Neuron (in vitro differentiated cells): Measurements from ENCODE around the gene HEPN1.

Experiments
- H2AFZ ChIP-seq: one replicate; pipeline ENCODE4 v1.6.1; 2013; ENCODE audit warnings: low read depth, mild to moderate bottlenecking, inconsistent platforms, low read length, moderate library complexity
- H3K27me3 ChIP-seq: one replicate; pipeline ENCODE4 v1.6.1; 2013; ENCODE audit warnings: low read length; ENCODE audit not compliant: insufficient read depth
- H3K36me3 ChIP-seq: one replicate; pipeline ENCODE4 v1.6.1; 2013; ENCODE audit warnings: low read length; ENCODE audit not compliant: insufficient read depth
- H3K4me1 ChIP-seq: one replicate; pipeline ENCODE4 v1.6.1; 2013; ENCODE audit warnings: low read length; ENCODE audit not compliant: insufficient read depth
- H3K4me3 ChIP-seq: 2 replicates; pipeline ENCODE4 v1.5.1; 2013; ENCODE audit warnings: mild to moderate bottlenecking, low read length, moderate library complexity
- H3K9me3 ChIP-seq: one replicate; pipeline ENCODE4 v1.6.1; 2013; ENCODE audit warnings: low read length

Gene HEPN1

DNA sequence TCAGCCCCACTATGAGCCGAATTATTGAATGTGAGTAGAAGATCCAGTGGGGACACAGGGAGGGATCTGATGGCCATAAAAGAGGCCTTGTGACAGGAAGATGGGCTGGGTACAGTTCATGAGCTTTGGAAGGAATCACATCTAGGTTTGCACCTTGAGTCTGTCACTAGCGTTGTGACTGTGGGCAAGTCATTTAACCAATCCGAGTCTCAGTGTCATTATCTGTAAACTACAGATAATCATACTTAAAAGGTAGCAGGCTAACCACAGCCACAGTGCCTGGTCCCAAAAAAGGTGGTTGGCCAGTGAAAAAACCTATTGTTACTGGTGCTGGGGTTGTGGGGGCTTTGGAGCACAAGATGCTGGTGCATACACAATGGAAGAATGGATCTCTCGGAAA lies 3.8 kb downstream of the HEPN1 start:
- Histone ChIP-seq H3K36me3 (no peaks in the 10 kb centered on the region), H3K4me1 (no peaks in the 10 kb centered on the region), H2AFZ (no peak overlapping the region), H3K27me3 (peaks cover 32% of the 10 kb centered on the region), H3K4me3 (no peak overlapping the region), H3K9me3 (peaks cover 4% of the 10 kb centered on the region)

DNA sequence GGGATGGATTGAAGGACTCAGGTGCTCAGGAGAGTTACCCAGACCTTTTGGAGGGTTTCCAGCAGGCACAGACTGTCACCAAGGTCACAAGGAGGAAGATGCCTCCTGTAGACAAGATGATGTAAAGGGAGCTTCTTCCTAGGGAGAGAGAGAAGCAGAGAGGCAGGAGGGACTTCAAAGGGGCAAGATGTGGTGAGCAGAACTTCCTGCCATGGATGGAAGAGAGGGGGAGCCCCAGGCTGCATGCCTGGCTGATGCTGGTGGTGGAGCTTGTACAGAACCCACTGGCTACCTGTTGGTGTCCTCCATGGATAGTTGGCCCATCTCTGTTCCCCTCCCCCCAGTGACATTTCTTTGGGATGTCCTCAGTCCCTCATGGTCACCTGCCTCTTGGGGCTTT lies 4.2 kb downstream of the HEPN1 start:
- Histone ChIP-seq H3K4me1 (no peaks in the 10 kb centered on the region), H3K36me3 (no peaks in the 10 kb centered on the region), H3K4me3 (no peak overlapping the region), H2AFZ (no peak overlapping the region), H3K27me3 (peaks cover 31% of the 10 kb centered on the region), H3K9me3 (peaks cover 4% of the 10 kb centered on the region)

DNA sequence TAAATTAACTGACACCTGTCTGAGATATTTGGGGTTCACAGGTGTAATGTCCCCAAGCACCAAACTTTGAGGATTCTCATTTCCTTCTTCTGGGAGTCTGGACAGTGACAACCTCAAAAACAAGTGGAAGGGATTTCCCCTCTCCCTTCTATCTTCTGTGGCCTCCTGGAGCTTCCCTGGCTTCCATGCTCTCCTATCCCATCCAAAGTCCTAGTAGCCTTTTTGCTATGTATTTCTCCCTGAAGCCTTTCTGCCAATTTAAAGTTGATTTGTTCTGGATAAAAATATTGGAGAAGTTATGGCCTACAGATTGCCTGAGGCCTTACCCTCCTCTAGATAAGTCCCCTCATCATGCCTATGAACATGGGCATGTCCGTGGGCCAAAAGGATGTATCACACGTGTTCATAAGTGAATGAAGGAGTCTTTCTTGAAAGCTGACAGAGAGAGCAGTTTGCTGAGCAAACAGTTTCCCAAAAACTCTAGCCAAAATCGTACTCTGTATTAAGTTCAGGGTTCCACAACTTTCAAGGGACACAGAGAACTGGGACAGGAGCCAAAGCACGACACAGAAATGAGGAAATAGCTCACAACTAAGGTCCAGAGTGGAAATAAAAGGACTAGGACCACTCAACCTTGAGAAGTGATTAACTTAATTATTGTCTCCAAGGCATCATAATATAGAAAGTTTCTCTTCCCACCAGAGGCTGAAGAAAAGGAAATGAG lies 10.1 kb downstream of the HEPN1 start:
- H3K36me3 ChIP-seq: no peaks in the 10 kb centered on the region
- no peak overlapping the region for H2AFZ ChIP-seq
- no peaks in the 10 kb centered on the region for H3K9me3 ChIP-seq
- no peaks in the 10 kb centered on the region for H3K4me1 ChIP-seq
- no peak overlapping the region for H3K4me3 ChIP-seq
- H3K27me3 ChIP-seq: peaks cover 9% of the 10 kb centered on the region

DNA sequence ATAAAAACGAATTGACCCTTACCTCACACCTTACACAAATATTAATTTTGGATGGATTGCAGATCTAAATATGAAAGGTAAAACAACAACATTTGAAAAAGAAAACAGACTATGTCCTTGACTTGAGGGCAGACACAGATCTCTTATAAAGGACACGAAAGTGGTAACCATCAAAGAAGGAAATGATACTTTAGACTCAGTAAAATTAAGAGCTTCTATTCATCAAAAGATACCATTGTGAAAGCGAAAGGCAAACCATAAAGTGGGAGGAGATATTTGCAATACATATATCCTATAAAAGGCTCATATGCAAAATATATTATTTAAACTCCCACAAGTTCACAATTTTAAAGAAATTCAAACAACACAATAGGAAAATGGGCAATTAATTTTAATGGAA lies 11.7 kb downstream of the HEPN1 start:
- Histone ChIP-seq H3K4me1 (peaks cover 12% of the 10 kb centered on the region), H3K27me3 (peaks cover 14% of the 10 kb centered on the region), H3K36me3 (no peaks in the 10 kb centered on the region), H3K4me3 (no peak overlapping the region), H3K9me3 (no peaks in the 10 kb centered on the region), H2AFZ (no peak overlapping the region)

DNA sequence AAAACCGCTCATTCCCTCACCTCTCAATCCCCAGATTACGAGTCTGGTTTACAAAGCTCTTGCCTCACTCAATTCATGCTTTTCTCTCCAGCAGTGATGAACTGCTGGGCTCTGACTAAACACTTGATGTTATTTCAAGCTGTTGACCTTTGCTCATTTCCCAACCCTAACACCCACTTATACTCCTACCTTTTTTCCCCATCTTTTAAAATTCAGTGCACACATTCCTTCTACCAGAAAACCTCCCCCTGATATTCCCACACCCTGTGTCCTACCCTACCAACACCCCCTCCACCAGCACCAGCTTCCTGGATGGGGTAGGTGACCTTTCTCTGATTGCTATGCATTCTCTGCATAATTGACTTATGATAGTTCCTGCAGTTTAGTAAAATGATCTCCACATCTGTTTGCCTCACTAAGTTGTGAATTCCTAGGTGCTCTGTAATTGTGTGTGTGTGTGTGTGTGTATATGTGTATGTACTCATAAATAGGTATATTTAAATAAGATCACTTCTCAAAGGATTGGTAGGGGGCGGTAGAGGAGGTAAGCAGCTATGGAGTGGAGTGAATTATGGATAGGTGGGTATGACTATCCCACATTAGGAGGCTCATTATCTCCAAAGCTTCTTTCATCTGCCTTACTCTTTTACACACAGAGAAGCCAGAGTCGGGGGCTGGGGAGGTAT lies 16.0 kb downstream of the HEPN1 start:
- Histone ChIP-seq H3K27me3 (peaks cover 11% of the 10 kb centered on the region), H3K9me3 (no peaks in the 10 kb centered on the region), H3K4me1 (peaks cover 12% of the 10 kb centered on the region), H2AFZ (no peak overlapping the region), H3K4me3 (no peak overlapping the region), H3K36me3 (no peaks in the 10 kb centered on the region)

DNA sequence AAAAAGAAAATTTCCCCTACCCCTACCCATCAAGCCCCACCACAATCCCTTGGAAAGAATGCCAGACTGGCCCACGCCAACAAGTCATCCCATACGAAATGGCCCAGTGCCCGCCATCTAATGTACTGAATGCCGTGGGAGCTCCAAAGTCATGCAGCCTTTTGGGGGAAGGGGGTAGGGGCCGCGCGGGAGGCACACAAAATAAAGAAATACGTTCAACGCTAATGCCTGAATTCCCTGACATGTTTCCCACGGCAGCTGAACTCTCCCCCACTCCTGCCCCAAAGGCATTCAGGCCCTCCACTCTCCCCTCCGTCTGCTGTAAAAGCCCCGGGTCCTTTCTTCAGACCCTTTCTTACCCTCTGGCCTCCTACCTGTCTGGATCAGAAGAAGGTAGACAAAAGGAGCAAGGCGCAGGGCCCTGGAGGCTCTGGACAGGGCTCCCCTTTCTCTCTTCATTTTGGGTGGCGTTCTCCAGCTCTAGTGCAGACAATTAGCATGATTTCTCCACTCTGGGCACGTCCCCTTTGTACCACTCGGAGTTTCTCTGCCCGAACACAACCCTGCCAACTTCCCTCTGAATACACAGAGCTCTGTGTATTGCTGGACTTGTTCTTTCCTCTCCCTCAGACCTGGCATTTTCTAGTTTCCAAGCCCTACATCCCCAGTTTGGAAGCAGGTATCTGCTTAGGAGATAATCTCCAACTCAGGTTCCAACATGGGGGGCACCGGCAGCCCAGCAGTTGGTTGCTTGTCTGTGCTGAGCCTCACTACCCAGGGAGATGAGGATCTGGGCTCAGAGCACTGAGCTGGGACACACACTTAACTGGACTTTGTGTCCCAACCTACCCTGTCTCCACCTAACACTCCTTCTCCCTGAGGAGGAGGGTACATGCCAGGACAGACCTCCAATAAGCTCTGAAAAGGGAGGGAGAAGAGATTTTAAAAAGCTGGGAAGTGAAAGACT lies 16.8 kb downstream of the HEPN1 start, which contains the start of gene HEPACAM:
TSS of gene HEPACAM (minus strand) at position 500 of the 967 bp plus-strand sequence. CDS start at position 459, 41 bp downstream.
- Histone ChIP-seq H3K4me1 (peaks cover 12% of the 10 kb centered on the region), H3K27me3 (peaks cover 11% of the 10 kb centered on the region), H2AFZ (no peak within 1 kb of the TSS), H3K36me3 (no peaks in the 10 kb centered on the region), H3K4me3 (no peak within 1 kb of the TSS), H3K9me3 (no peaks in the 10 kb centered on the region)

DNA sequence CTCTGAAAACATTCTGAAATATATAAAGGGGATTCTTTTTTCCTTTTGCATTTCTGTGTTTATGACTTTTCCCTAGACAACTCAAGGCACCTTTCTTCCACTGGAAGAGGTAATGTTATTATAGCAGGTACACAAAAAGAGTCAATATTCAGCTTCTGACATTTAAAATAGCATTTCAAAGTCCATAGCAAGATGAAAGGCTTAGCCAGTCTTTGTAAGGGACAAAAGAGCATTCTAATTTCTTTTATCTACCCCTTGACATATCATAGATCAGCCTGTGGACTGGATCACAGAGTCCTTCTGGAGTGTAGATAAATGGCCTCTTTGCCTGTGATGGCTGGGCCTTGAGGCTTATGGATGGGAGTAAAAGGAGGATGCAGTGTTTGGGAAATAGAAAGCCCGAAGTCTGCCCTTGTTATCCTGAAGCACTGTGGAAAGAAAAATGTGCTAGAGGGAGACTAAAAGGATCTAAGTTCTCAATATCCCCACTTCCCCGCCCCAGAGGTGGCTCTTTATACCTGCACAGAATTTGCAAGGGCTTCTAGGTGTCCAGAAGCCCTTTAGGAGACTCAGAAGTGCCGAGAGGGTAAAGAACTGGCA lies 18.4 kb downstream of the HEPN1 start:
- Histone ChIP-seq H3K27me3 (peaks cover 11% of the 10 kb centered on the region), H3K4me3 (no peak overlapping the region), H2AFZ (no peak overlapping the region), H3K9me3 (no peaks in the 10 kb centered on the region), H3K4me1 (peaks cover 15% of the 10 kb centered on the region), H3K36me3 (no peaks in the 10 kb centered on the region)

DNA sequence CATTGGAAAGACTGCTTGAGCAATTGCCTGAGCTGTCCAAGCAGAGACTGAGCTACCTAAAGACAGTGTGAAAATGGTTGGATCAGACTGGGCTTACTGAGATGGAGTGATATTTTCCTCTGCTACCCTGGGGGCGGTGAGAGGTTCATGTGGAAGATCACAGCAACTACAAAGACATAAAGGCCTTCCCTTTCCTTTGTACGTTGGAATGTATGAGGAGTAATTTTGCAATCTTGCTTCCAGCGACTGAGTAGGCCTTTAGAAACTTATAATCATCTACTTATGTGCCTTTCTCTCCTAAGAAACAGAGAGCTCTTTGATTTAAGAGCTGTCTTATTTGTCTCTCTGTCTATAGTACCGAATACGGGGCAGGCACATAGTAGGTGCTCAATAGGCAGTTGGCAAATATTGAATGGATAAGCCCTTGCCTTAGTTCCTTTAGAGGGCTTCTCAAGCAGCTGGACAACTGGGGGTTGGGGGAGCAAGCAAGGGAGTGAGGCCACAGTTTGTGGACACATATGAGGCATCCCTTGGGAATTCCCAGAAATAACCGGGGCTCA lies 19.2 kb downstream of the HEPN1 start:
- peaks cover 11% of the 10 kb centered on the region for H3K27me3 ChIP-seq
- no peak overlapping the region for H3K4me3 ChIP-seq
- no peaks in the 10 kb centered on the region for H3K9me3 ChIP-seq
- H3K4me1 ChIP-seq: peaks cover 24% of the 10 kb centered on the region
- no peak overlapping the region for H2AFZ ChIP-seq
- no peaks in the 10 kb centered on the region for H3K36me3 ChIP-seq

DNA sequence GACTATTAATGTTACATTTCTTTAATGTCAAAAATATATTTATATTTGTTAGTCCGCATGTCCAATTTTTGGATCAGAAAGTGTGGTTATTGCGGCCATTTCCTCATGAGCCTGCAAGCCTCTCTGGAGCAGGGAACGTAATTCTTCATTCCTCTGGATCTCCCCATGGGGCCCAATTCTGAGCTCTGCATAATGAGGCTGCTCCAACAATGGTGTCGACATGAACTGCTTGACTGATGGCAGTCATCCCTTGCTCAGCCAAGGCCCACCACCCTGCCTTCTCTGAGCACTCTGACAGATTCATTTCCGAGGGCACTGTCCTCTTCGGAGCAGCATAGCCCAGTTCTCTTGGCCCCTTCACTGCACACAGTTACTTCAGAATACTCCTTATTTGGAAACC lies 19.9 kb downstream of the HEPN1 start:
- Histone ChIP-seq H3K4me3 (no peak overlapping the region), H2AFZ (no peak overlapping the region), H3K4me1 (peaks cover 25% of the 10 kb centered on the region), H3K36me3 (no peaks in the 10 kb centered on the region), H3K27me3 (peaks cover 8% of the 10 kb centered on the region), H3K9me3 (no peaks in the 10 kb centered on the region)

DNA sequence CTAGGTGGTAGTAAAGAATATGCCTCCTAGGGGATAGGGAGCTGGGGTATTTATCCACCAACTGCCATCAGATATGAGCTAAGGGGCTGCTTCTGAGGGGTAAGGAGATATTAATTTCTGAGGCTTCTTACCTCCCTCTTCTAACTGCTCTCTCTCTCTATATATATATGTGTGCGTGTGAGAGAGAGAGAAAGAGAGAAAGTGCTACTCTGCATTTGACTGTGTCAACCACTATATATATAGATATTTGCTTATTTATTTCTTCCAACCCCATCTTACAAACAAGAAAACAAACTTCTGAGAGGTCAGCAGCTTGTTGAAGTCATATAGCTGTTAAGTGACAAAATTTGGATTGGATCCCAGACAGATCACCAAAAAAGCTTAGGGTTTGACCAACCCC lies 22.7 kb downstream of the HEPN1 start:
- no peak overlapping the region for H2AFZ ChIP-seq
- no peaks in the 10 kb centered on the region for H3K36me3 ChIP-seq

DNA sequence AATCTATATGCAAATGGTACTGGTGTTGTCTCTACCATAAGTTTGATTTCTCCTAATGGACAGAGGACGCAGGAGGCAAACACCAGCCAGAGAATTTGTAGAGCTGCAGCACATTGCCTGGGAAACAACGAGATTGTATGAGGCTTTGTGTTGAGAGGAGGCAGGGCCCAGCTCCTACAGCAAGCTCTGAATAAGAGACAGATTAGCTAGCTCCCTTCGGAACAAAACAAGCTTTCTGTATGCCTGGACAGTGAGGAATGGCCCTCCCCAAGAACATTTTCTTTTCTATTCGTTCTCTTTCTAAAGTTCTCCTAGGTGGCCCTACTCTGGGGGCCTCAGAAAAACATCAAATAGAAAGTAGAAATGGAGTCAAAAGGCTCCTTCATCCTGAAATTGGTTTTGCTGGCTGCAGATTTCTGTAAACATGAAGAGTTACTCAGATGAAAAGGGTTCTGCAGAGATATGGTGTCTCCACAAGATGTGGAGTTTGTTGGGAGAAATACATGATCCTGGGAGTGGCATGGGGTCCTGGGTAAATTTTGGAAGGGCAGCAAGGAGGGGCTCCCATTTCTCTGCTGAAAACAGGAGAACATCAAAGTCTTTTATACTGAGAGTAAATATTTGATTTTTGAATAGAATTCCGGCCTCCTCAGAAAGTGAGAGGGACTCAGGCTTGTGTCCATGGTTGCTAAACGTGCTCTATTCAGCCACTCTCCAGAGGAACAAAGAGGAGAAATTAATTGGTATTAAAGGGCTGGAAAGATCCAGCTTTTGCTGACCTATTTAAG lies 23.6 kb downstream of the HEPN1 start:
- H3K4me3 ChIP-seq: no peak overlapping the region
- H2AFZ ChIP-seq: peak overlapping the region; percentile 96
- H3K4me1 ChIP-seq: peaks cover 13% of the 10 kb centered on the region
- H3K27me3 ChIP-seq: no peaks in the 10 kb centered on the region
- no peaks in the 10 kb centered on the region for H3K36me3 ChIP-seq
- no peaks in the 10 kb centered on the region for H3K9me3 ChIP-seq

More for the DNA sequence above, 22.7 kb downstream of the HEPN1 start:
- Histone ChIP-seq H3K4me1 (peaks cover 13% of the 10 kb centered on the region), H3K27me3 (peaks cover under 1% of the 10 kb centered on the region), H3K4me3 (no peak overlapping the region), H3K9me3 (no peaks in the 10 kb centered on the region)

DNA sequence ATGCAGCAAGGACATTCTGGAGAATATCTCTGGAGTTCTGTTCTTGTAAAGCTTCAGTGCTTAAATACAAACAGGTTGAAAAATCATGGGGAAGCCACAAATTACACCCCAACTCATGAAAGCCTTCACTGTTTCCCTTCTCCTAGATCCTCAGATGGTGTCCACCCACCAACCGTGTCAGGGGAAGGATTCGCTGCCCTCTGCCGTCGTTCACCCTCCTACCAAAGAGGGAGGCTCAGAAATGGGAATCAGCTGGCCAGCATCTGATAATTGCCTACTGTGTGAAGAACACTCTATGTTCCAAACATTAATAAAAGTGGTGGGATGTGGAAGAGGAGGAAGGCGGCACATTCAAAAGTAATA lies 24.2 kb downstream of the HEPN1 start:
- no peaks in the 10 kb centered on the region for H3K27me3 ChIP-seq
- no peaks in the 10 kb centered on the region for H3K9me3 ChIP-seq
- H3K4me1 ChIP-seq: peaks cover 13% of the 10 kb centered on the region
- peak overlapping the region; percentile 96 for H2AFZ ChIP-seq
- no peak overlapping the region for H3K4me3 ChIP-seq
- H3K36me3 ChIP-seq: no peaks in the 10 kb centered on the region
